Smooth muscle cell (in vitro differentiated cells): ENCODE data around the gene FN3KRP. TPM values are rescaled to one million over a fixed set of nuclear protein-coding genes. Genes with fewer than 3 reads are reported as not detected.
"Not testable (repeated sequence)": the region's sequence is repeated elsewhere in the genome, so short reads cannot be mapped to it uniquely, and the experiment has no call there.

Experiments used
- DNase-seq: peaks from one replicate; lab custom pipeline; 2025; ENCODE audit not compliant: unreplicated experiment; lab: John Stamatoyannopoulos, UW
- H2AFZ ChIP-seq: fragments of 200-600 bp; sonication (generic); 2 replicates; pipeline ENCODE4 v1.6.0; 2016; ENCODE audit warnings: antibody characterized with exemption, low read depth, mild to moderate bottlenecking
- H3F3A ChIP-seq: fragments of 200-600 bp; sonication (generic); 2 replicates; pipeline ENCODE4 v1.6.0; 2017; ENCODE audit warnings: antibody characterized with exemption, low read depth
- H3K27ac ChIP-seq: fragments of 200-600 bp; sonication (generic); 2 replicates; pipeline ENCODE4 v1.5.1; 2016; ENCODE audit warnings: low read depth, mild to moderate bottlenecking
- H3K27me3 ChIP-seq: fragments of 200-600 bp; sonication (generic); 2 replicates; pipeline ENCODE4 v1.6.1; 2016; ENCODE audit warnings: low read depth, mild to moderate bottlenecking
- H3K36me3 ChIP-seq: fragments of 200-600 bp; sonication (generic); 2 replicates; pipeline ENCODE4 v1.5.1; 2016; ENCODE audit warnings: low read depth
- H3K4me1 ChIP-seq: fragments of 200-600 bp; sonication (generic); 2 replicates; pipeline ENCODE4 v1.5.1; 2016; ENCODE audit warnings: low read depth
- H3K4me2 ChIP-seq: fragments of 200-600 bp; sonication (generic); 2 replicates; pipeline ENCODE4 v1.6.0; 2016; ENCODE audit warnings: mild to moderate bottlenecking
- H3K4me3 ChIP-seq: fragments of 200-600 bp; sonication (generic); 2 replicates; pipeline ENCODE4 v1.5.1; 2016; ENCODE audit warnings: mild to moderate bottlenecking
- H3K79me2 ChIP-seq: fragments of 200-600 bp; sonication (generic); 2 replicates; pipeline ENCODE4 v1.6.0; 2016; ENCODE audit warnings: low read depth, mild to moderate bottlenecking
- H3K9ac ChIP-seq: fragments of 200-600 bp; sonication (generic); 2 replicates; pipeline ENCODE4 v1.6.0; 2016; ENCODE audit warnings: low read depth
- H3K9me3 ChIP-seq: fragments of 200-600 bp; sonication (generic); replicated peaks from 2 replicates; pipeline ENCODE4 v1.5.1; 2016; ENCODE audit warnings: low read depth
- H4K20me1 ChIP-seq: fragments of 200-600 bp; sonication (generic); 2 replicates; pipeline ENCODE4 v1.6.0; 2016; ENCODE audit warnings: low read depth
- CTCF ChIP-seq: fragments of 200-600 bp; sonication (generic); IDR thresholded peaks from 2 replicates; pipeline ENCODE4 v1.5.1; 2017; ENCODE audit warnings: borderline replicate concordance, mild to moderate bottlenecking, antibody characterized with exemption; ENCODE audit not compliant: insufficient read depth, poor library complexity, severe bottlenecking
- whole genome bisulfite sequencing: methylation state at CpG from one replicate; pipeline ENCODE4 v1.1.7; 2016; ENCODE audit warnings: low lambda C conversion rate; 5-methylcytosine and 5-hydroxymethylcytosine counted together
- polyA plus RNA-seq: library from polyadenylated mRNA; unstranded; fragments of >200 nt; fragmentation: Nextera tagmentation; extraction: Ambion mirVana; gene quantifications from 2 replicates; pipeline ENCODE4 v1.2.1, GENCODE V29; 2016
- total RNA-seq: library from RNA; depleted of rRNA; stranded (reverse); fragments of >200 nt; gene quantifications from 2 replicates; pipeline ENCODE4 v1.2.3, GENCODE V29; 2014

FN3KRP gene
- total and polyA plus RNA-seq, 2 experiments from 2014 or later = 12.8 to 26.9 TPM

GRCh38 chr17:82767041-82767754, 50.7 kb downstream of the FN3KRP start:
- H3K4me3 ChIP-seq = no peak overlapping the region

GRCh38 chr17:82769041-82769440, 52.5 kb downstream of the FN3KRP start:
- TF ChIP-seq CTCF = no peak
- Histone ChIP-seq H3K9ac (no peak overlapping the region), H3K4me3 (no peak overlapping the region), H3K79me2 (no peaks in the 10 kb centered on the region), H3K9me3 (no peaks in the 10 kb centered on the region), H3F3A (no peaks in the 10 kb centered on the region), H3K27ac (no peak overlapping the region), H3K27me3 (no peaks in the 10 kb centered on the region), H3K4me1 (no peaks in the 10 kb centered on the region), H2AFZ (no peak overlapping the region), H3K4me2 (no peak overlapping the region), H4K20me1 (no peaks in the 10 kb centered on the region), H3K36me3 (peaks cover 4% of the 10 kb centered on the region)
- WGBS = 87% methylated on average over 7 of the region's 7 CpGs
- no peak for DNase-seq

More at GRCh38 chr17:82767041-82767754, 50.7 kb downstream of the FN3KRP start:
- no peak overlapping the region for H3K9ac ChIP-seq
- no peaks in the 10 kb centered on the region for H4K20me1 ChIP-seq
- WGBS = 85% methylated on average over 24 of the region's 24 CpGs
- H3K4me1 ChIP-seq = no peaks in the 10 kb centered on the region
- peak; percentile 65 for TF ChIP-seq CTCF
- H3K4me2 ChIP-seq = no peak overlapping the region
- H2AFZ ChIP-seq = no peak overlapping the region
- H3K36me3 ChIP-seq = peaks cover 4% of the 10 kb centered on the region
- H3K27ac ChIP-seq = no peak overlapping the region
- DNase-seq = no peak
- H3F3A ChIP-seq = no peaks in the 10 kb centered on the region
- no peaks in the 10 kb centered on the region for H3K9me3 ChIP-seq
- H3K79me2 ChIP-seq = no peaks in the 10 kb centered on the region
- no peaks in the 10 kb centered on the region for H3K27me3 ChIP-seq

- no peaks in the 10 kb centered on the region for H3K9me3 ChIP-seq
- no peak for DNase-seq
- peaks cover 4% of the 10 kb centered on the region for H3K36me3 ChIP-seq
- H3K27ac ChIP-seq = no peak overlapping the region
- 94% methylated on average over 3 of the region's 3 CpGs for WGBS
- H4K20me1 ChIP-seq = peaks cover 4% of the 10 kb centered on the region
- no peak overlapping the region for H2AFZ ChIP-seq
- no peaks in the 10 kb centered on the region for H3K27me3 ChIP-seq
- H3K4me1 ChIP-seq = no peaks in the 10 kb centered on the region
- H3K79me2 ChIP-seq = no peaks in the 10 kb centered on the region
- H3K4me3 ChIP-seq = no peak overlapping the region
- H3F3A ChIP-seq = no peaks in the 10 kb centered on the region
- TF ChIP-seq CTCF = no peak
- no peak overlapping the region for H3K4me2 ChIP-seq
- no peak overlapping the region for H3K9ac ChIP-seq
Observed at GRCh38 chr17:82772026-82772425, 55.5 kb downstream of the FN3KRP start.

GRCh38 chr17:82774456-82774855, 58.0 kb downstream of the FN3KRP start:
- not testable (repeated sequence) for H3K4me1 ChIP-seq, H3F3A ChIP-seq, H4K20me1 ChIP-seq, H3K27me3 ChIP-seq, H3K4me3 ChIP-seq, H3K79me2 ChIP-seq, DNase-seq, H3K27ac ChIP-seq, H2AFZ ChIP-seq, H3K36me3 ChIP-seq, H3K4me2 ChIP-seq, H3K9me3 ChIP-seq, H3K9ac ChIP-seq
- 93% methylated on average over 19 of the region's 19 CpGs for WGBS
